ENCODE results near the gene MEIS1.

The MEIS1 gene

DNA sequence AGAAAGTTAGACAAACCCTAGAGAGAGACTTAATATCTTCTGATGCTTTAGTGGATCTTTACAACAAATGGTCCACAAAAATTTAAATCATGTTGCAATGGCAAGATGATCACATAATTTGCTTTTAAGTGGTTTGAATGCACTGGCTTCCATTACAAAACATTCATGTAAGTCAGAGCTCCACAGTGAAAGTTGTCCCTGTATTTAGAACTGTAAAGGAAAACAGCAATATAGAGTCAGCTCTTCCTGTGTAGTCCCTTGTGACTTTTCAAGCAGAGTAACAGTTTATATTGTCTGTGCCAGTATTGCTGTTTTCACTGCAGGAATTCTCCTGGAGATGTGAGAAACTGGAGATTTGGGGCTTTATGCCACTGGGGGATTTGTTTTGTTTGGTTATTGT, 77.7 kb downstream of the MEIS1 start:
- DNase-seq = no peak

DNA sequence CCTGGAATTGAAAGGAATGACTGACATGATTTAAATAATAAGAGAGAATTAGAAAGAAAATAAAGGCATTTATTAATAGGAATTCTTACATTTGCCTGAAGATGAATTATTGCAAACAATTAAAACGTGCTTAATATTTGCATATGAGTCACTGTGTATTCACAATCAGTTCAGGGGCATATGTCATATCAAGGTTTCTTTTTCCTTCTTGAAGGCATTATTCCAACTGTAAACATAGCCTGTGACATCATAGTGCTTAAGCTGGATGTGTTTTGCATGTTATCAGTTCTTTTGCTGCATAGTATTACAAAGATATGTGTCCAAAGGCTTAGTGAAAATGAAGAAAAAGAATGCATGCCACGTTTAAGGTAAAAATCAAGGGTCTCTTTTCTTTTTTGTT, 80.8 kb downstream of the MEIS1 start:
- no peak for DNase-seq

DNA sequence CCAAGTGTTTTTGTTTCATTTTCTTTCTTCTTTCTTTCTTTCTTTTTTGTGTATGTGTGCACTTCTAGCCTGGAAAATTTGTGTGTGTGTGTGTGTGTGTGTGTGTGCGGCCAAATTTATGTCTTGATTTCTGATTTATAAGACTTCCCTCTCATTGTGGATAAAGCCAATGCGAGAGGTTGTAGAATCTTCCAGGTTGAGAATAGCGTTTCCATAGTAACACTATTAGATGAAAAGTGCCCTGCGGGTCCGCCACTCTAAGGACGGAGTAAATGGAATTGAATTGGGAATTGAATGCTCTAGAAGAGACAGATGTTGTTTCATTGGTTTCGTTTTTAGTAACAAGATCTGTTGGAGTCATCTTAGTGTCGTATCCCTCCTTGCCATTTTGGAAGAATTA, 81.6 kb downstream of the MEIS1 start:
- DNase-seq = no peak

DNA sequence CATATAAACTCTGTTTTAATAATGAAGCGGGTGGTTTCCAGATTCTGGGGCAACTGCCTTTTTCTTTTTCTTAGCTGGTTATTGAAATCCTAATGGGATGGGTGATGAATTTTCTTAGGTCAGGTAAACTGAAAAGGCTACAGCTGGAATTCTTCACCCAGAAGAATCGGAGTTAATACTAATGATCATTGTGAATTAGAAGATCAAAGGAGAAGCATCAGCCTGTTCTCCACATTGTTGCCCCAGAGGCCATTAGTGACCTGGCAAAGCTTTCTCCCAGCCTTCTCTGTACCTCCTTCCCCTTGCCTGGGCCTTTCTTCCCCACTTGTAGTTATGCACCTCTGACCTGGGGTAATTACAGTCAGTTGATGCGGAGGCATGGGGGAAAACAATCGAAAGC, 82.8 kb downstream of the MEIS1 start:
- no peak for DNase-seq

DNA sequence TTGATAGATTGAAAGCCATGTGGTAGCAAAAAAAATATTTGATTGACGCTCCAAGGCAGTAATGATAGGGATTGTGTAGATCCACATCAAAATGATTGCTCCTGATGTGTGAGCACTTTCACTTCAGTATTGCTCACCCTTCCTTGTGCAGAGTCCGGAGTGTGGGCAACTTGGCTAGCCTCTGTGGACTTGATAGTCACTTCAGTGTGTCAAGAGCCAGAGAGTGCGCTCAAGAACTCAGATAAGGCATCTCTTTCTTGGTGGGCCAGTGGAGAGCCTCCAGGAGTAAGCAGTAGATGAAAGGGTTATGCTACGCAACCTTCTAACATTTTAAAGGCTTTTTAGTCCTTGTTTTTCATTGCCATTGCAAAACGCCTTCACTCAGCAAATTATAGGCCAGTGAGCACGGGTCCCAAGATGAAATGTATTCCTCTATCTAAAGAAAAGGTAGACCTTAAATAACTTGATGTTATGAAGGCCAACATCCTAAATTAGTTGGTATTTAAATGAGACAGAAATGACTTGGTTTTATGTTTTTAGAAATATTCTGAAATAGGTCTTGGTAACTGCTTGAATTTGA, 84.4 kb downstream of the MEIS1 start:
- no peak for DNase-seq

DNA sequence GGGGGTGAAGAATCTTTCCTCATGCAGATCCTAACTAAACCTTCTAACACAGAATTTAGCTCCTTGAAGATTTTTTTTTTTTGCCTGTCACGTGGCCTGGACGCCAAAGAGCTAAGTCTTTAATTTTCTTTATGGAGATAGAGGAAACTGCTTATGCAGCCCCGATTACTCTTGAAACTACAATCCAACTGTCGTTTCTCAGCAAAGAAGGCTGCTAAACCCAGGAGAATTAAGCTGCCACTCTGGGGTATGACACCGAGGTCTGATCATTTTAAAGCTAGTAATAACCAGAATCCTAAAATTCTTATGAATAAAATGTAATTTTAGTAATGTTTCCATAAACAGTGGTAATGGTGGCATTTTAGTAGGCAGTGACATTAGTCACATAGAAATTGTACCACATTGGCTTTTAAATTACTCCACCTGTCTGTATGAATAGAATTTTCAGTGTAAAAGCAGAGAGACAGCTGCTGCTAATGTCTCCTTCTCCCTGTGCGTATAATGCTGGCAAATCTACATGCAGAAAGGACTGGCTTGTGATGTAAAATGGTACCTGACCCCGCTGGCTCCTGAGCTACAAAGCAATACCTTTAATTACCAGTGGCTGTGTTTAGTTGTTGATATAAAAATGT, 86.5 kb downstream of the MEIS1 start:
- no peak for DNase-seq

DNA sequence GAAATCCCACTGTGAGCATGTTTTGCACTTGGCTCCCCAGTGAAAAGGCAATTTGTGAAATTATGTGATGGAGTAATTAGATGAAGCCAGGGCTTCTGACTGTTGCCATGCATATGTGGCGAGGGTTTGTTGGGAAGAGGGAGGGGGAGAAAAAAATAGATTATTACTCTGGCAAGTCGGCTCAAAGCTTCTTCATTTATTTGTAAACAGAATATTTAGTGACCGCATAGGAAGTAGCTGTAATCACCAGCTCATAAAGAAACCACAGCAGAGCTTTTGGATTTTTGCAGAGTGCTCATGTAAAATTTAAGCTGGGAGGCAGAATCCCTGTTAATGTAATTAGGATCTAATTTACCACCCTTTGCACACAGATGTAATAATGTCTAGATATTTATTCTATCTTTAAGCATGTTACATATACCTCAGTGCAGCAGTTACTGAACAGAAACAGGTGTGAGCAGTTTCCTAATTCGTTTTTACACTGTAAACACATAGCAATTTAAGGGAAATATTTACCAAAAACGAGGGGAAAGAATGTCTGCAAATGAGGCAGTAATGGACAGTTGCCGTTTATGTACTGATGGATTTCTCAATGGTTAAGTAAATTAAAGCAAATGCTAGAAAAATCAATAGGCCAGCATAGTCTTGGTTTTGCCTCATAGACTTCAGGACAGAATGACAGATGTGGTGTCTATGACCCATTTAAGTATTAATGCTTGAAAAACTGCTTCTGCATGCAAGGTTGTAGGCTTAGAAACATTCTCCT, 87.9 kb downstream of the MEIS1 start:
- no peak for DNase-seq

DNA sequence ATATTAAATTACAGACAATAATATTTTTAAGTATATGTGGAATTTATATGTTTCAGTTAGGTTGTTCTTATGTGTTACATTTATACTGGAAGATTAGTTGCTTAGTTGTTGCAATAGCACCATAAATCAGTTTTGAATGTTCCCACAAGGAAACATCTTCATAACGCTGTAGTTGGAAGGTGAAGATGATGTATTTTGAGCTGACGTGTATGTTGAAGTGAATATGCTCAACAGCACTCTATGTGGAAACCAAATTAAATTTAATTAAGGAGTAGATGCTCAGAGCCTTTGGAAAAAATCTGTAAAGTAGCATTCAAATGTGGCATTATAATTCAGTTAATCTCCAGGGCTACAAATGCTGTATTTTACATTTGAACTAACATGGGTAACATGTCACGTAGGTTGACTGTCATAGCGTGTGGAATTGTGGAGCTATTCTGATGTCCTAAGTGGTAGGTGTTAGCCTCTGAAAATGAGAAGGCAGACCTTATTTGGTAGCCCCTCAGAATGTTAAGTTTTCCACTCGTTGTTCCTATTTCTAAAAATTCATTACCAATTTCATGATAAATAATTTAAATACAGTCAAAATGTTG, 88.5 kb downstream of the MEIS1 start:
- DNase-seq = no peak

DNA sequence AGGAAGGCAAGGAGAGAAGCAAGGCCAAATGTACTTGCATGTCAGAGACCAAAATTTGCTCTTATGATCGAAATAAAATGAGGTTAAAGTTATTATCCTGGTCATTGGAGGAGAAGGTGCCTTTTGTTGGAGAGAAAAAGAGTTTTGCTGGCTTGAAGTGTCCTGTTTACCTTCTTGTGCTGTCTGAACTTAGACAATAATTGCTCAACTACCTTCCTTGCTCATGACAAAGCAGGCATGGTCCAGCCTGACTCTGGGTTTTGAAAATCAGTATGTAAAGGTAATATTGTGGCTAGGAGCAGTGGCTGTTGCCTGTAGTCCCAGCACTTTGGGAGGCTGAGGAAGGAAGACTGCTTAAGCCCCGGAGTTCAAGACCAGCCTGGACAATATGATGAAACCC, 89.1 kb downstream of the MEIS1 start:
- DNase-seq = no peak

DNA sequence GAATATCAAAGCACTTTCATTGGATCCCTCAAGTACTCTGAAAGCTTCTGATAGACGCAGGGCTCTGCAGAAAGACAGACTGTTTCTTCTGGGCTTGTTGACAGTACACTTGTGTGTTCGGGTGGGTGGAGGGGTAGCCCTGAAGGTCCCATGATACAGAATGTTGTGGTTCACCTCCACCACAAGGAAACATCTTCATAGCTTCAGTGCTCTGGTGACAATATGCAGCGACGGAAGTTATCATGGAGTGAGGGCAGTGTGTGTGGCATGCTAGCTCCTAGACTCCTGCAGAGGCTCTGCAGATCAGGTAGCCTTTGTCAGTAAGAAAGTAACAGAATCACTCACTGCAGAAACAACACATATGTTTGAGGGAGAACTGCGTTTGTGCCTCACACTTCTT, 90.7 kb downstream of the MEIS1 start:
- DNase-seq = no peak

DNA sequence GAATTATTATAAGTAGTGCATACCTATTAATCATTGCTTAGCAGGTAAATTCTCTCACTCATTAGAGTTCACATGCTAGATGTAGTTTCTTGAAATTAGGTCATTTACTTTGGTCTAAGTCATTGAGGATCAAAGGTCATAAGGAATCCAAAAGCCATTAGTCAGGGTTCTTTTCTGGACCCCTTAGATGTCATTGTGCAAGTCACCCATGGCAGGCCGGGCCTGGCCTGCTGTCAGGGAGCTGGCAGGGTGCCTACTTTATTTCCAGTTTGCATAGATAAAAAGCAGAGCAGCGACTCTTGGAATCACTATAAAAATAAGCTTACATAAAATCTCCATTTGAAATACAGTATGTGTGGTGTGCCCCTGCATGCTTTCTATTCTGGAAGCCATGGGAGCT, 91.3 kb downstream of the MEIS1 start:
- no peak for DNase-seq

DNA sequence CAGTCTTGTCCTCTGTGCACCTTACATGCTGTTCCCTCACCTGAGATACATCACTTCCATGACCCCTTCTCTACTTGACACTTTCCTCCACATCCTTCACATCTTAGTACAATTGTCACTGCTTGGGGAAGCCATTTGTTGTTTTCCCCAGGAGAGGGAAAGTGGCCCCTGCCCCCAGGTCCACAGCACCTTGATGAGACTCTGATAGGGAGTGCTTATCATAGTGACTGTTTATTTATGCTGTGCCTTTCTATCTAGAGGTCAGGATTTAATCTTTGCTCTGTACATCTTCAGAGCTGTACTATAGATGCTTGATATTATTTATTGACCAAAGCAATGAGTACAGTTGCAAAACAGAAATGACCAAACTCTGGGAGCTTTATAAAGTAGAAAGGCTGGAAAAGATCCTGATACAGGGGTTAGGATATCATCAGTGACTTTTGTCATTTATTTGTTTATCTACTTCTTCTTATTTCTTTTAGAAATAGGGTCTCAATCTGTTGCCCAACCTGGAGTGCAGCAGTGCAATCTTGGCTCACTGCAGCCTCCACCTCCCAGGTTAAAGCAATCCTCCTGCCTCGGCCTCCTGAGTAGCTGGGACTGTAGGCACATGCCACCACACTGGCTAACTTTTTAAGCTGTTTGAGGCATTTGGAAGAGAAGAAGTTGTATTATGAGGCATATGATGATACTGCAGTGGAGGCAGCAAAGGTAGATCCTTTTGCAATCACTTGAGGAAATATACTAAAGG, 94.2 kb downstream of the MEIS1 start:
- no peak for DNase-seq

DNA sequence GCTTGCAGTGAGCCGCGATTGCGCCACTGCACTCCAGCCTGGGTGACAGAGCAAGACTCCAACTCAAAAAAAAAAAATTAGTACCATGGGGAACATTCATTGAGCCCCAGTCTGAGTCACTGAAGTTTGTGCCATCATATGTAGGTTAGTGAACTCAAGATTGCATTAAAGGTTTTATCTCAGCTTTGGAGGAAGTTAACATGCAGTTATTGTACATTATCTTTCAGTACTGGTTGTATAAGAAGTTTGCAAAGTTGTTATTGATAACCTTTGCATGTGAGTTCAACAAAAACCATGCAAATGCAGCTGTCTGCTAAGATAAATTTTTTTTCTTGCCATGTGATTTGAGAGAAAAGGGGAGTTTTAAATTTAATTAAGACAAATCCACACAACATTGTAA, 95.7 kb downstream of the MEIS1 start:
- no peak for DNase-seq

DNA sequence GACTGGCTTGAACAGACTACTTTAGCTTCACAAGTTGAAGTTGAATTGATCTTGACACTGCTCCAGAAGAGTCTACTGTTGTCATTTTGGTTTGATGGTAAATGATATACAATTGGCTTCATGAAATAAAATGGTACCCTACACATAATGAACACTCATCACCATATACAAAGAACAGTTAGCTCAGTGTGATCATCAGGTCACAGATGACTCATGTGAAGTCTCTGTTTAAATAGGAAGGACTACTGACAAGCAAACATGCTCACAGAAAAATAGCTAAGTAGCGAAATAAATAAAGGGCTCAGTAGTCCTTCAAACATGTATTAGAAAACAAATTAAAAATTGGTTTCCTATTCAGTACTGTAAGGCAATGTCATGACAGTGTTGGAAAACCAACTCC, 96.2 kb downstream of the MEIS1 start:
- DNase-seq = no peak

DNA sequence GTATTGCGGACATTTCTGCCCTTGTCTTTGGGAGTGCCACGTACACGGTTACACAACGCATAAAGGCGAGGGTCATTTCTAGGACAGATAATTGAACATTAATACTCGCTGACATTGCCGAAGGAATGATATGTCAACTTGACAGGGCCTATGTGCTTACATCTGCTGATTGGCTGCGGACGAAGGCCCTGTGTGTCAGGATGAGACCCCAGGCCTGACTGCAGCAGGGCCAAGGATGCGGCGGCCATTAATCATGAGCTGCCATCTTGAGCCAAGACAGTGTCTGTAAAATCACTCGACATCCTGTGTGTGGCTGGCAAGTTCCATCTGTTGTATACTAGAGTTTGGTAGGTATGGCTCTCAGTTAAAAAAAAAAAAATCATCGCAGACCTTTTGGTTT, 96.6 kb downstream of the MEIS1 start:
- DNase-seq = no peak

DNA sequence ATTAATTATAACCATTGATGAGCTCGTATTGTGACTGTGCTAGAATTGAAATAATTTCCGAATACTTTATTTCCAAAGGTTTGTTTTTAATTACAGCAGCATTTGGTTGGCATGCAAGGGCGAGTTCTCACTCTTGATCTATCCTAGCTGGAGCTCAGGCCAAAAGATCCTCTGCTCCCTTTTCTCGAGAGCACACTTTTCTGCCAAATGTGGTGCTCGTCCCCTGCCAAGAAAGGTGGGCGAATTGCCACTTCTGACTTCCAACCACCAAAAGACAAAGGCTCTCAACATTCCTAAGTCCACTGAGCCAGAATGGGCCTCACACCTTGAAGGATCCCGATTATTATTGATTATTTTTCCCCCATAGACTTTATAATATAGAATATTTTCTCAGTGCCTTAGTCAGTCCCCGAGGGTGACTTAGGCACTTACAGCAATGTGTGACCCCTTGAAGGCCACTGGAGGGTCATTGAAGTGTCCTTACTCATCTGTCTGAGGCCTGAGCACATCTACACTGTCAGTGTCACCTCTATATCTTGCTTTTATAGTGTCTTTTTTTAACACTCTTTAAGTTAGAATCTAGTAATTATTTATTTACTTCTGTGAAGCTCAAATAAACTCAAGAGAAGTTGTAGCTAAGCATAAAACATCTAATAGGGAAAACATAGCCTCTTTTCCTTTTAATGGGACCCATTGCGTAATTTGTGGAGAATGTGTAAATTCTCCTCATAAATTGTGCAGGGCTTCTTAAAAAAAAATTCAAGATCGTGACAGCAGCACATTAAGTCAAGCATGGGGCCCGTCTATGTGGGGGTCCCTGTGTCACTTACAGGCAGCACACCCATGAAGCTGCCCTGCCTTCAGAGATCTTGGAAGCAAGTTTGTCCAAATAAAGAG, 98.3 kb downstream of the MEIS1 start:
- DNase-seq = no peak

DNA sequence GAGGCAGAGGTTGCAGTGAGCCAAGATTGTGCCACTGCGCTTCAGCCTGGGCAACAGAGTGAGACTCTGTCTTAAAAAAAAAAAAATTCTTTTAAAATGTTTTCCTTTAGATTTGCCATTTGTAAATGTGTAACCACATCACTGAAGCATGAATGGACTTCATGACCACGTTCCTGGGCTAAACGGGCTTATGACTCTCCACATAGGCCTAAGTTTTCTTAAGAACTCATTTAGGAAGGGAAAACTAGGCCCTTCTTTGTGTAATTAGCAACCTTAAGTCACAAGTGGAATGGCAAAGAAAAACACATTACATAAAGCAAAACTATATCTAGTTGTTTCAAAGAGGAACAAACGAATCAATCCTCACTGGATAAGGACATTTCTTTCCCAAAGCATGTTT, 99.5 kb downstream of the MEIS1 start:
- no peak for DNase-seq

DNA sequence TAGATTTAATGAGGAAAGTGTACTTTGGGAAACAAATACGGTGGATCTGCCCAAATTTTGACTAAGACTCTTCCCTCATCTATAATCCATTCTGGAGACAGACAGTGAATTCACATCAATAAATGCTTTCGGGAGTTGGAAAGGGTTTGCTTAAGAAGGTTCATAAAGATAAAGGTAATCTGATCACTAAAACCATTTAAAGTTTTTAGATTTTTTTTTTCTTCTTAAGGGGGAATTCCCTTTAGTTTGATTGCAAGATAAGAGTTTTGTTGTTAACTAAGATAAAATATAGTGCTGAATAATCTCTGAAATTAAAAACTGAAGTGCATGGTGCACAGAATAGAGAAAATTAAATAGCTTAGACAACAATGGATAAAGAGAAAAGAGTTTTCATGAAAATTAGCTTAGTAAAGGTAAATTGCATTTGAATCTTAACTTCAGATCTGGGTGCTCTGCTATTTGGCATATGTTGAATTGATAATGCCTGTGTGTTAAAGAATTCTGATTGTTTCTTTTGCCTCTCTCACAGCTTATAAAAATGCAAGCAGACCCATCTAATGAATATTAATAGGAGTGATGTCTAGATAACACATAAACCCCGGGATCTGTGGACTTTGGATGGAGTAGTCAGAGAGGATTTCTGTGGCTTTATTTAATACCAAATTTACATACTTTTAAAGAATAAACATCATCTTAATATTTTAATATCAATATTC, 100.8 kb downstream of the MEIS1 start:
- DNase-seq = no peak

DNA sequence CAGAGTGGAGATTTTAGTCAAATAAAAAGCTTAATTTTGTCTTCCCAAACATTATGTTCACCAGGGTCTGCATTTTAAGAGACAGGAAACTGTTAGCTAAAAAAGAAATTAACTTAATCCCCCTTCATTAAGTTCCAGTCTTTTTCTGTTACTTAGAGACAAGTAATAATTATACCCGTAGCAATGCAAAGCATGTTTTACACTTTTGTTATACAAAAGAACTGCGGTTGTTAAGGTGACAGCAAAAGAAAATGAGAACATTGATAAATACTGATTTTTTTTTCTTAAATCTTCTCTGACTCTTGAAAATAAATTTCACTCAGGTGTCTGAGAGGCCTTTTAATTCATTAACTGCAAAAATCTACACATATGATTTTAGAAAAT, 101.4 kb downstream of the MEIS1 start:
- DNase-seq = no peak

DNA sequence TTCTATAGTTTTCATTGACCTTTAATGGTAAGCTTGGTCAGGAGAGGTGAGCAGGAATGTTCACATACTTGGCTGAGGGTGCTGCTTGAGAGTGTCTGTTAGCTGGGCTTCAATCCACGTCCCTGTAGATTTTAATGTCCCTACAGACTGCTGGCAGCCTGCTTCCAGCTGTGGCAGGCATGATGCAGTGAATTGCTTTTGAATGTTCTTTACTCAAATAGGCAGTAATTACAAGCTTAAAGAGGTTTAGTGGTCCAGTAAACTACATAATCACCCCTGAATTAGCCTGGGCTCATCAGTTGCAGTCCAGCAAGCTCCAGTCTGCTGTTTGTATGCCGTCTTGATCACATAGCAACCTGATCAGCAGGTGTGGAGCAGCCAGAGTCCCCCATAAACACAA, 102.1 kb downstream of the MEIS1 start:
- no peak for DNase-seq

DNA sequence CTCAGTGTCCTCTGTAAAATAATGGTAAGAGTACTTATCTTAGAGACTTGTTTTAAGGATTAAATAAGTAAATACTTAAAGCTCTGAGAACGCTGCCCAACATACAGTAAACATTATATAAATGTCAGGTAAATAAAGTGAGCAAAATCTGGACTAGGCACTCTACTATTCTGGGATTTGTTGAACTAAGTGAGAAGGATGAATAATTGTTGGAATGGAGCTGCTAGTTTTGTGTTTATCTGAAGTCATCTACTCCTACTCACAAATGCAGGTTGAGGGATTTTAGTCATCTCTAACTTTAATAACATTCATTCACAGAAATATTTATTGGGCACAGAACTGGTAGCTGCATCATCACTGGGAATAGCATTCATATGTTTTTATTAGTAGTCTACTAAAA, 103.4 kb downstream of the MEIS1 start:
- no peak for DNase-seq

DNA sequence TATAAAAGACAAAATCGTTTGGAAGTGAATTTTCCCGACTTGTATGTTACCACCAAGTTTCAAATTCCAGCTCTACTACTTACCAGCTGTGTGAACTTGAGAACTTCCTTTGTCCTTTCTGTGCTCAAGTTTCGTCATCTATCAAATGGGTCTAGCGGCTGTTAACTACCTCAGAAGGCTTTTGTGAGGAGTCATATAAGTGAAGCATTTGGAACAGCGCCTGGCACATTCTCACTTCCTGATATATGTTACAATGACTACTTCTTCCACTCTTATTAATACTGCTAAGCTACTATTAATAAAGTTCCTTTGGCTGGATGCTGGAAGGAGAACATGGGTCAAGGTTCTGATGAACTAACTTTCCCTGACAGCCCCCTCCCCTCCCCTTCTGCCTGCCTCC, 104.5 kb downstream of the MEIS1 start:
- no peak for DNase-seq

Measured in NK-92 treated with Interleukin-12 subunit alpha and Interleukin-12 subunit beta, amount 100 ng/mL, for 24 hours (cell line).